GM06990 (cell line): ENCODE measurements around the gene LHFPL3.

ENCODE experiments used
- DNase-seq: peaks from one replicate; pipeline ENCODE4 v3.0.0-alpha.2; 2011; ENCODE audit not compliant: insufficient read length; ENCODE audit errors: extremely low read depth
- H3K27me3 ChIP-seq: replicated peaks from 2 replicates; pipeline ENCODE4 v1.6.0; 2011; ENCODE audit warnings: low read length; ENCODE audit not compliant: control insufficient read depth, insufficient read depth
- H3K36me3 ChIP-seq: 2 replicates; pipeline ENCODE4 v1.5.1; 2011; ENCODE audit warnings: low read length; ENCODE audit not compliant: control insufficient read depth, insufficient read depth
- H3K4me3 ChIP-seq: replicated peaks from 2 replicates; pipeline ENCODE4 v1.5.1; 2011; ENCODE audit warnings: low read depth, mild to moderate bottlenecking, control low read depth, low read length
- TF ChIP-seq, protein P1 (sequence below): IDR thresholded peaks from 2 replicates; pipeline ENCODE4 v1.5.1; 2011; ENCODE audit warnings: low read length, control low read depth, mild to moderate bottlenecking, inconsistent platforms; ENCODE audit not compliant: insufficient read depth, poor library complexity, severe bottlenecking

The LHFPL3 gene

DNA sequence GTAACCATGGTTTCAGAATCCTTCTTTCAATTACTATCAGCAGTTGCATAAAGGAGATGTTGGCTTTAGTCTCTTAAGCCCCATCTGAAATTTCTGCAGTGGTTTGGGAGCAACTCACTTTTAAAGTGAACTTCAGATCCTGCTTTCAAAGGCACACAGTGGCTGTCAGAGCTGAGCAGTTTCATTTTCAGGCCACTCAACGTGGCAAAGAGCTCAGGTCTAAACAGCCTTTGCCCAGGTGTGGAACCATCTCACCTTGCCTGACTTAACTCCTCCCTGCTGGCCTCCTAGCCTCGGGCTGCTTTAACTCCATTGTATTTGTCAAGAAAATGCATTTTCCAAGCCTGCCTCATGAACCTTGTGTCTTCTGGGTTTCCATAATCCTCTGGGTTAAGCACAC is 488.1 kb downstream of the LHFPL3 start:
- H3K27me3 ChIP-seq: no peaks in the 10 kb centered on the region; the same call in 1 of the 2 replicates
- no peak overlapping the region for H3K4me3 ChIP-seq
- DNase-seq: no peak
- TF ChIP-seq, protein P1, sequence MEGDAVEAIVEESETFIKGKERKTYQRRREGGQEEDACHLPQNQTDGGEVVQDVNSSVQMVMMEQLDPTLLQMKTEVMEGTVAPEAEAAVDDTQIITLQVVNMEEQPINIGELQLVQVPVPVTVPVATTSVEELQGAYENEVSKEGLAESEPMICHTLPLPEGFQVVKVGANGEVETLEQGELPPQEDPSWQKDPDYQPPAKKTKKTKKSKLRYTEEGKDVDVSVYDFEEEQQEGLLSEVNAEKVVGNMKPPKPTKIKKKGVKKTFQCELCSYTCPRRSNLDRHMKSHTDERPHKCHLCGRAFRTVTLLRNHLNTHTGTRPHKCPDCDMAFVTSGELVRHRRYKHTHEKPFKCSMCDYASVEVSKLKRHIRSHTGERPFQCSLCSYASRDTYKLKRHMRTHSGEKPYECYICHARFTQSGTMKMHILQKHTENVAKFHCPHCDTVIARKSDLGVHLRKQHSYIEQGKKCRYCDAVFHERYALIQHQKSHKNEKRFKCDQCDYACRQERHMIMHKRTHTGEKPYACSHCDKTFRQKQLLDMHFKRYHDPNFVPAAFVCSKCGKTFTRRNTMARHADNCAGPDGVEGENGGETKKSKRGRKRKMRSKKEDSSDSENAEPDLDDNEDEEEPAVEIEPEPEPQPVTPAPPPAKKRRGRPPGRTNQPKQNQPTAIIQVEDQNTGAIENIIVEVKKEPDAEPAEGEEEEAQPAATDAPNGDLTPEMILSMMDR: no peak
- H3K36me3 ChIP-seq: no peaks in the 10 kb centered on the region

DNA sequence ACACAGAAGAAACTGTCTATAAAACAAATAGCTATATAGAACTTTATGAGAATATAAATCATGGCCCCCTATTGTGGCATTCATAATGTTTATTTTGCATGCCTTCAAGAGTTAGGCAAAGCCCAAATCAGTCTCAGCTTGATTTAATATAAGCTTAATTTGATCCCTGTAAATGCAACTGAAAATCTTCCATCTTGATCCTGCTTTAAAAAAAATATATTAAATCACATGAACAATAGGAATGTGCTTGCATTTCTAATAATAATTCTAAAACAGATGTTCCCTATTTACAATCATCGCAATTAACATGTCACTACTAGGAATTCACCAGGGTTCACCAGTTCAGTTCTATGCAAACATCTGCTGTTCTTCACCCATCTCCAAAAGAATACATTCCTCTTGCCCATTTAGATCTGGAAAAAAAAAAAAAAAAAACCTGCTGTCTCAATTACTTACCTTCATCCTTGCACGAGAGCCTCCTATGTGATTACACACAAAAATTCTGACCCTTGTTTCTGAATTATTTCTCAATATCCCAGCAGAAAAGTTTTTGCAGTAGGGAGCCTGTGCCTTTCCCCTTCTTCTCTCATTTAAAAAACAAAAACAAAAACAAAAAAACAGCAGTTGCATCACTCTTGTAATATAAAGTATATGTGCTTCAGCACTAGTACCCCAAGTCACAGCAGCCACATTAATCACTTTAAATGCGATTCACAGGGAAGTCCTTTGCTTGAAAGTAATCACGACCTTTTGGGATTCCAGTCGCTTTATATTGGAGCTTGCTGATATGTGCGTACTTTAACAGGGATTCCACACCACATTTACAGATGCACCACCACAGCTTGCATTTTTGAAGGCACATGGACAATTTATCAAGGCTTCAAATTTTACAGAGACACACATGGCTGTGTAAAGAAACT is 490.8 kb downstream of the LHFPL3 start:
- TF ChIP-seq, protein P1: no peak
- DNase-seq: no peak
- no peaks in the 10 kb centered on the region; the same call in 1 of the 2 replicates for H3K27me3 ChIP-seq
- no peak overlapping the region for H3K4me3 ChIP-seq
- H3K36me3 ChIP-seq: no peaks in the 10 kb centered on the region

GRCh38 chr7:104820836-104821535 is 492.6 kb downstream of the LHFPL3 start:
- H3K4me3 ChIP-seq: no peak overlapping the region
- no peak for DNase-seq
- TF ChIP-seq, protein P1: no peak
- H3K36me3 ChIP-seq: no peaks in the 10 kb centered on the region
- no peaks in the 10 kb centered on the region for H3K27me3 ChIP-seq

- no peaks in the 10 kb centered on the region for H3K27me3 ChIP-seq
- DNase-seq: no peak
- no peaks in the 10 kb centered on the region for H3K36me3 ChIP-seq
- H3K4me3 ChIP-seq: no peak overlapping the region
- TF ChIP-seq, protein P1: no peak
Observed at GRCh38 chr7:104823177-104823576, 494.8 kb downstream of the LHFPL3 start.

- TF ChIP-seq, protein P1: no peak
- H3K4me3 ChIP-seq: no peak overlapping the region
- H3K27me3 ChIP-seq: no peaks in the 10 kb centered on the region
- DNase-seq: no peak
- no peaks in the 10 kb centered on the region for H3K36me3 ChIP-seq
Observed at GRCh38 chr7:104825099-104825498, 496.7 kb downstream of the LHFPL3 start.
